Suprapubic skin (tissue), 4 donors: ENCODE data around the gene CYB561D1. TPM values are rescaled to one million over a fixed set of nuclear protein-coding genes. Genes with fewer than 3 reads are reported as not detected.

Experiments used
- DNase-seq, 2 donors: peaks; one replicate each; pipeline ENCODE4 v3.0.0-alpha.2; 2019; ENCODE audit warnings: low spot score in 2 of 2
- H3K27ac ChIP-seq: fragments of 200-600 bp; sonication (generic); one replicate; pipeline ENCODE4 v1.5.1; 2019
- H3K27me3 ChIP-seq: fragments of 200-600 bp; sonication (generic); one replicate; pipeline ENCODE4 v1.5.1; 2019
- H3K36me3 ChIP-seq: fragments of 200-600 bp; sonication (generic); one replicate; pipeline ENCODE4 v1.5.1; 2019
- H3K4me1 ChIP-seq: fragments of 200-600 bp; sonication (generic); one replicate; pipeline ENCODE4 v1.5.1; 2019
- H3K4me3 ChIP-seq: fragments of 200-600 bp; sonication (generic); one replicate; pipeline ENCODE4 v1.5.1; 2019; ENCODE audit warnings: mild to moderate bottlenecking
- H3K9me3 ChIP-seq: fragments of 200-600 bp; sonication (generic); one replicate; pipeline ENCODE4 v1.5.1; 2019
- CTCF ChIP-seq, 2 donors: fragments of 200-600 bp in 1 of 2; fragments of 450-650 bp in 1 of 2; sonication (generic) in 1 of 2; IDR thresholded peaks; one replicate each; pipeline ENCODE4 v1.5.1; 2016 to 2019; ENCODE audit warnings: antibody characterized with exemption in 2 of 2, mild to moderate bottlenecking in 1 of 2, moderate library complexity in 1 of 2
- EP300 ChIP-seq: sonication (generic); formaldehyde crosslinking; IDR thresholded peaks from one replicate; pipeline ENCODE4 v1.6.1; 2017; ENCODE audit warnings: antibody characterized with exemption
- POLR2A ChIP-seq, 2 donors: fragments of 450-650 bp; IDR thresholded peaks; one replicate each; pipeline ENCODE4 v1.6.1; 2017; ENCODE audit warnings: antibody characterized with exemption in 2 of 2, mild to moderate bottlenecking in 2 of 2, moderate library complexity in 2 of 2
- POLR2AphosphoS5 ChIP-seq, 3 donors: sonication (generic); formaldehyde crosslinking; IDR thresholded peaks; one replicate each; pipeline ENCODE4 v1.6.1; 2017; ENCODE audit warnings: antibody characterized with exemption in 3 of 3
- WGBS: methylation state at CpG from one replicate; pipeline ENCODE4 v1.1.5; 2018; 5-methylcytosine and 5-hydroxymethylcytosine counted together
- total RNA-seq, 4 donors: library from RNA; depleted of rRNA; stranded (reverse); fragments of >200 nt; gene quantifications; one replicate each; pipeline ENCODE4 v1.1.0, GENCODE V29; 2016

Gene CYB561D1
- total RNA-seq, 4 donors from 2014 or later = 12.3 to 27.4 (median 24.7) TPM

- Histone ChIP-seq H3K9me3 (no peaks in the 10 kb centered on the region), H3K27me3 (no peaks in the 10 kb centered on the region), H3K4me3 (no peak overlapping the region), H3K27ac (no peak overlapping the region), H3K4me1 (peaks cover 7% of the 10 kb centered on the region), H3K36me3 (no peaks in the 10 kb centered on the region)
- 82% methylated on average over 9 of the region's 9 CpGs for WGBS
- no peak for DNase-seq
- no peak for TF ChIP-seq POLR2A (IDR thresholded peaks at IDR 0.05)
These were observed 43.7 kb downstream of the CYB561D1 start for GRCh38 chr1:109537450-109538178.

GRCh38 chr1:109538827-109539555, 45.1 kb downstream of the CYB561D1 start:
- no peak for TF ChIP-seq POLR2A (IDR thresholded peaks at IDR 0.05)
- no peak for DNase-seq
- Histone ChIP-seq H3K9me3 (no peaks in the 10 kb centered on the region), H3K4me3 (no peak overlapping the region), H3K27ac (no peak overlapping the region), H3K36me3 (no peaks in the 10 kb centered on the region), H3K4me1 (peaks cover 4% of the 10 kb centered on the region), H3K27me3 (no peaks in the 10 kb centered on the region)
- WGBS = 87% methylated on average over 8 of the region's 9 CpGs

- Histone ChIP-seq H3K4me1 (peaks cover 4% of the 10 kb centered on the region), H3K27ac (no peak within 1 kb of the TSS), H3K27me3 (no peaks in the 10 kb centered on the region), H3K36me3 (no peaks in the 10 kb centered on the region), H3K4me3 (no peak within 1 kb of the TSS), H3K9me3 (no peaks in the 10 kb centered on the region)
- 54% methylated on average over 2 of the region's 7 CpGs for WGBS
- TF ChIP-seq CTCF (IDR thresholded peaks at IDR 0.05) (no peak), POLR2AphosphoS5 (IDR thresholded peaks at IDR 0.05) (no peak), EP300 (no peak), POLR2A (IDR thresholded peaks at IDR 0.05) (no peak)
- DNase-seq = no peak
These were observed 45.8 kb downstream of the CYB561D1 start, which contains the start of gene GPR61 for GRCh38 chr1:109539676-109540075. TSS of gene GPR61 (plus strand) at chr1:109539872. CDS start at chr1:109543023, 3,151 bp downstream.

GRCh38 chr1:109541102-109541501, 47.2 kb downstream of the CYB561D1 start:
- peaks cover 6% of the 10 kb centered on the region for H3K4me1 ChIP-seq
- H3K27ac ChIP-seq = no peak overlapping the region
- H3K27me3 ChIP-seq = no peaks in the 10 kb centered on the region
- no peaks in the 10 kb centered on the region for H3K36me3 ChIP-seq
- TF ChIP-seq POLR2AphosphoS5 (IDR thresholded peaks at IDR 0.05) = no peak
- TF ChIP-seq EP300 = no peak
- TF ChIP-seq POLR2A (IDR thresholded peaks at IDR 0.05) = no peak
- no peak for TF ChIP-seq CTCF (IDR thresholded peaks at IDR 0.05)
- no peak overlapping the region for H3K4me3 ChIP-seq
- H3K9me3 ChIP-seq = no peaks in the 10 kb centered on the region
- 79% methylated on average over 3 of the region's 3 CpGs for WGBS
- no peak for DNase-seq

GRCh38 chr1:109542657-109543056, 48.8 kb downstream of the CYB561D1 start:
- no peaks in the 10 kb centered on the region for H3K36me3 ChIP-seq
- TF ChIP-seq POLR2AphosphoS5 (IDR thresholded peaks at IDR 0.05) (no peak), EP300 (no peak), CTCF (IDR thresholded peaks at IDR 0.05) (no peak), POLR2A (IDR thresholded peaks at IDR 0.05) (no peak)
- no peak overlapping the region for H3K4me3 ChIP-seq
- H3K4me1 ChIP-seq = peaks cover 20% of the 10 kb centered on the region
- no peaks in the 10 kb centered on the region for H3K27me3 ChIP-seq
- DNase-seq = no peak
- no peak overlapping the region for H3K27ac ChIP-seq
- WGBS = 81% methylated on average over 8 of the region's 10 CpGs
- H3K9me3 ChIP-seq = no peaks in the 10 kb centered on the region

GRCh38 chr1:109543283-109543987, 49.5 kb downstream of the CYB561D1 start:
- TF ChIP-seq EP300 = no peak
- no peak for TF ChIP-seq POLR2AphosphoS5 (IDR thresholded peaks at IDR 0.05)
- no peak for TF ChIP-seq CTCF (IDR thresholded peaks at IDR 0.05)
- no peak for TF ChIP-seq POLR2A (IDR thresholded peaks at IDR 0.05)
- DNase-seq = no peak
- no peaks in the 10 kb centered on the region for H3K36me3 ChIP-seq
- H3K4me3 ChIP-seq = no peak overlapping the region
- H3K9me3 ChIP-seq = no peaks in the 10 kb centered on the region
- H3K4me1 ChIP-seq = peaks cover 23% of the 10 kb centered on the region
- WGBS = 85% methylated on average over 24 of the region's 24 CpGs
- H3K27ac ChIP-seq = no peak overlapping the region
- H3K27me3 ChIP-seq = no peaks in the 10 kb centered on the region
